Kidney epithelial cell (primary cell): ENCODE measurements around the gene MB21D2. TPM values are rescaled to one million over a fixed set of nuclear protein-coding genes. Genes with fewer than 3 reads are reported as not detected.

Source experiments
- DNase-seq: peaks from one replicate; pipeline ENCODE4 v3.0.0-alpha.2; 2010; ENCODE audit warnings: low read depth
- H3K27me3 ChIP-seq: 2 replicates; pipeline ENCODE4 v1.6.0; 2011; ENCODE audit warnings: low read length; ENCODE audit not compliant: control insufficient read depth, insufficient read depth
- H3K36me3 ChIP-seq: 2 replicates; pipeline ENCODE4 v1.5.1; 2011; ENCODE audit warnings: low read length; ENCODE audit not compliant: control insufficient read depth, insufficient read depth
- H3K4me3 ChIP-seq: 2 replicates; pipeline ENCODE4 v1.5.1; 2011; ENCODE audit warnings: low read depth, mild to moderate bottlenecking, control low read depth, low read length
- CTCF ChIP-seq: IDR thresholded peaks from 2 replicates; pipeline ENCODE4 v1.5.1; 2011; ENCODE audit warnings: mild to moderate bottlenecking, moderate library complexity, low read length, control low read depth, inconsistent platforms; ENCODE audit not compliant: insufficient read depth, poor library complexity, severe bottlenecking
- total RNA-seq: library from RNA; depleted of rRNA; stranded (reverse); fragments of >200 nt; gene quantifications from 2 replicates; pipeline ENCODE4 v1.2.3, GENCODE V29; 2015

MB21D2 gene
- total RNA-seq, 1 donor from 2014 or later = 18.9 TPM

DNA sequence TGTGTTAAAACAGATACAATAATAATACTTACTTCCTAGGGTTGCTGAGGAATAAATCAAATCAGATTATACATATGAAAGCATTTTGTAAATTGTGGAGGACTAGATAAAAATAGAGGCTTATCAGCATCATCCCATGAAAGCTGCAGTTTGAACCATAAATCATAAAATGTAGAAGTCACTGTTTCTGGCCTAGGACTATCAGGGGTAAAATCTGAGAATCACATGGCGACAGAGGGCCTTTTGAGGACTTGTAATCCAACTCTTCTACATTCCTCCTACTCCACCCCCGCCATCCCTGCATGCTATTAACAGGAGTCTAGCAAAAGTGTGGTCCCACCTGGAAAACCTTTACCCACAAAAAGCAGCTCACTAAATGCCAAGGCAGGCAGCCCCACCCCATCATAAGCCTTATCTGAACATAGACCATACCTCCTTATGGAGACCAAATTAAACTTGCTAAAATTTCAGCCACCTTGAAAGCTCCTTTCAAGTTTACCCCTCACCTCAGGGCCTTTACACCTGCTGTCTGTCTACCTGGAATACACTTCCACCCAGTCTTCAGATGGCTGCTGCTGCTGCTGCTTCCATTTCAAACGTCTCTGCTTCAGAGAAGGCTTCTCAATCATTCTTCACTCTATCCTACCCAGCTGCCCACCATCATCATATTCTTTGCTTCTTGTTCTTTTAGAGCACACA lies 11.5 kb downstream of the MB21D2 start:
- no peaks in the 10 kb centered on the region for H3K36me3 ChIP-seq
- TF ChIP-seq CTCF = no peak
- no peak overlapping the region for H3K4me3 ChIP-seq
- H3K27me3 ChIP-seq = no peaks in the 10 kb centered on the region
- no peak for DNase-seq

DNA sequence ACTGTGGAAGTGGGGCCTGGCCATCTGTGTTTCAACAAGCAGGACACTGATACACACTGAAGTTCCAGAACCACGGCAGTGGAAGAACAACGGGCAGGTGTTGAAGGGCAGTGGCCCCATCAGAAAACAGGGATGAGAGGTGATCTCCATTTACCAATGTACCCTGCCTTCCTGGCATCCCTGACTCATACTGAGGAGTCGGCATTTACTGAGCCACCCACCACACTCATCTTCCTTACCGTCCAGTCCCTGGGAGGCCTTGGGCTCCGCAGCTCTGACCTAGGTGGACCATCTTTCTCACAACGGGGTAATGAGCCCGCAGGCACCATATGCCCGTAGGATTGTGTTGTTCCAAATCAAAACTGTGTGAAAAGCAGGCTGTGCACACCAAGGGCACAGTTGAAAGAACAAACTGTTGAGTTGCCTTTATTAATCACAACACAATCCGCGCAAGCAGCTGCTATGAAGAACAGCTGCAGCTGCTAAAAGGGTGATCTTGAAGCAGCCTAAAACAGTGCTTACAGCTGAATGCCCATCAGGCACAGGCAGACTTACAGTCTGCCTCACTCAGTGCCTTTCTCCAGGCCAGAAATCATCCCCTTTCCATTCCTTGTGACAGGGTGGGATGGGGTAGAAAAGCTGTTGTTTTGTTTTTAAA lies 12.9 kb downstream of the MB21D2 start:
- no peak for TF ChIP-seq CTCF
- Histone ChIP-seq H3K27me3 (no peaks in the 10 kb centered on the region), H3K36me3 (no peaks in the 10 kb centered on the region), H3K4me3 (no peak overlapping the region)
- no peak for DNase-seq

- Histone ChIP-seq H3K27me3 (no peaks in the 10 kb centered on the region), H3K4me3 (no peak overlapping the region), H3K36me3 (no peaks in the 10 kb centered on the region)
- TF ChIP-seq CTCF = no peak
- DNase-seq = no peak
Measured at GRCh38 chr3:192902549-192902948, 15.1 kb downstream of the MB21D2 start.

DNA sequence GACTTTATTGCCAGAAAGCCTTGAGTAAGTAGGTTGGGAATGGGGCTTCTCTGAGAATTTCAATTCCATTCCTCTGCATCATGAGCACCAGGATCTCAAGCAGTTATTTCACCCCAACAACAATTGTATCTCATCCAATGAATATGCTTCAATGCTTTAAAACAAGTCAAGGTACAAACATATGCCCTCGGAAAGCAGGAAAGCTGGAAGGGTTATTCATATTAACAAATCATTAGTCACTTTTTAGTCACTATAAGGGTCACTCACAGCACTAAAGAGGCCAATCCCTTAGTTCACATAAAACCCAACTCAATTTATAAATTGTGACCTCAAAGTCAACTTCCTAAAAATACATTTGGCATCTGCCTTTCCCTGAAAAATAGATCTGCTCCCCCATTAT lies 16.2 kb downstream of the MB21D2 start:
- no peak for TF ChIP-seq CTCF
- Histone ChIP-seq H3K36me3 (no peaks in the 10 kb centered on the region), H3K27me3 (no peaks in the 10 kb centered on the region), H3K4me3 (no peak overlapping the region)
- peak; percentile 91 for DNase-seq

- Histone ChIP-seq H3K36me3 (no peaks in the 10 kb centered on the region), H3K4me3 (no peak overlapping the region), H3K27me3 (no peaks in the 10 kb centered on the region)
- no peak for TF ChIP-seq CTCF
- no peak for DNase-seq
Measured at GRCh38 chr3:192899540-192899982, 18.1 kb downstream of the MB21D2 start.
